ENCODE results near the gene PDE9A.

Gene PDE9A

DNA sequence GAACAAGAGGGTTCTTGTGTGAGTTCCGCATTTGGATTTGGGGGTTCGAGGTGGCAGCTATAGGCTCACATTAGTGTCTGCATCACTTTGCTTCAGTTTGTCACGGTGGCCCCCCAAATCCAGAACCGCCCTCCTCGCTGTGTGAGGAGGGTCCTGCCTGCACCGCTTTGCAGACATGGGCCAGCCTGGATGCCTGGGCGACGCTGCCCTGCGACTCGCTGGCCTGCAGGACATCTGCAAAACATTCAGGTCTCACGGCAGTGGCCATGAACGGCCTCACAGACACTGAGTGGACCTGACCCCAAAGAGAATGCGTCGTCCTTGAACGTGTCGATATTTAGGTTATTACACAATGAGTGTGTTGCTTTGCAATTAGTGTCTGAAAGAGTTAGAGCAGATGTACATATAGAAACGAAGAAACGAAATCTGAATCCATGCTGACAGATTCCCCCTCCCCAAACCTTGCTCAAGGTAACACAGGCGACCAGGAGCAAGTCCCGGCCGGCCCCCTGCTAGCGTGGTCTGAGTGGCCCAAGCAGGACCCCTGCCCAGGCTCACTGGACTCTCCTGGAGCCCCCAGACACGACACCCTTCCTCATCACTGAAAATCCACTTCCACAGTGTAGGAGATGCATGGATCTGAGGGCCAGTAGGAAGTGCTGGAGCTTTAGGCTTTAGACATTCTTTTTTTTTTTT is 20.4 kb downstream of the PDE9A start:
- DNase-seq: no peak

- DNase-seq: no peak
Observed at GRCh38 chr21:42674351-42674940, 21.0 kb downstream of the PDE9A start.

GRCh38 chr21:42675403-42675802 is 22.0 kb downstream of the PDE9A start:
- no peak for DNase-seq

DNA sequence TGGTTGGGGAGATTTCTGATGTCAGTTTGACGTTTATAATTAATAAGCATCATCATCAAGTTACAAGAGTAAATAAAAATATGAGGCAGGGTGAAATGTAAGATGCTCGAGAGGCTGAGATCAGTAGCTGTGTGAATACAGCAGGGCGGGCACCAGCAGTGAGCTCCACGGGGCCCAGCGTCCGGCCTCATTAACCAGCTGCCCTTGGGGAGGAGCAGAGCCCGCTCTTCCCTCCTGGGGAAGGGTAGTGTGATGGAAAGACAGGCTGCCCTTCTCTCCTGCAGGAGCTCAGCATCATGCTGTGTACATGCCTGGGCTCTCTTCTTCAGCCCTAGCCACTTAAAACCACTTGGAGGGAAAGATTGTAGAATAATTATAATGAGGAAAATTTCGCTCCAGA is 23.4 kb downstream of the PDE9A start:
- DNase-seq: no peak

DNA sequence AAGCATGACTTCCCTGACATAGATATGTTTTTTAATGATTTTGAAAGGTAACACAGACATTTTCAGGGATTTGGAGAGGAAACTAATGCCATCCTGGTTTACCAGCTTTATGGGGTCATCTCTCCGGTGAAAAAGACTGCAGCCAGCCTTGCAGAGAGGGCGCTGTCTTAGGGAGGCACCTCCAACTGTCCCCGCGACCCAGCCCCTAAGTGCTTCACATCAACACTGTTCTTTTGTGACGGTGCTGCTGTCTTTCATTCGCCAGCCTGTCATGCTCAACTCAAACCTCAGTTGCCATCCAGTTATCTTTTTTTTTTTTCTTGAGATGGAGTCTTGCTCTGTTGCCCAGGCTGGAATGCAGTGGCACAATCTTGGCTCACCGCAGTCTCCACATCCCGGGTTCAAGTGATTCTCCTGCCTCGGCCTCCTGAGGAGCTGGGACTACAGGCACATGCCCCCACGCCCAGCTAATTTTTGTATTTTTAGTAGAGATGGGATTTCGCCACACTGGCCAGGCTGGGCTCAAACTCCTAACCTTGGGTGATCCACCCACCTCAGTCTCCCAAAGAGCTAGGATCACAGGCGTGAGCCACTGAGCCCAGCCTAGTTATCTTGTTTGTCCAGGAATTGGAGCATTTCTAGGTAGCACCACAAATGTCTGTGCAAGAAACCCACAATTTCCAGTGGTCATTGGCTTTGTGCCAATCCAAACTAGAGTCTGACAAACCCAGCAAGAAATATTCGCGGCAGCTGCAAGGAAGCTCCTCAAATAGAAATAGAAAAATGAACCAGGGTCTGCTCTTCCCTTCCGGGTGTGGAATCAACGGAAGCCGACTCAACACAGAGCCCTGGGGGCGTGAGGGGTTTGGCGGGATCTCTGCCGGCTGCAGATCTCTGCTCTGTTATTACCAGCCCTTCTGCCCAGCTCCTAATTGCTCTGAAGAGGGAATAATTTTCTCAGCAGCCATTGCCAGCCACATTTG is 24.2 kb downstream of the PDE9A start:
- no peak for DNase-seq

DNA sequence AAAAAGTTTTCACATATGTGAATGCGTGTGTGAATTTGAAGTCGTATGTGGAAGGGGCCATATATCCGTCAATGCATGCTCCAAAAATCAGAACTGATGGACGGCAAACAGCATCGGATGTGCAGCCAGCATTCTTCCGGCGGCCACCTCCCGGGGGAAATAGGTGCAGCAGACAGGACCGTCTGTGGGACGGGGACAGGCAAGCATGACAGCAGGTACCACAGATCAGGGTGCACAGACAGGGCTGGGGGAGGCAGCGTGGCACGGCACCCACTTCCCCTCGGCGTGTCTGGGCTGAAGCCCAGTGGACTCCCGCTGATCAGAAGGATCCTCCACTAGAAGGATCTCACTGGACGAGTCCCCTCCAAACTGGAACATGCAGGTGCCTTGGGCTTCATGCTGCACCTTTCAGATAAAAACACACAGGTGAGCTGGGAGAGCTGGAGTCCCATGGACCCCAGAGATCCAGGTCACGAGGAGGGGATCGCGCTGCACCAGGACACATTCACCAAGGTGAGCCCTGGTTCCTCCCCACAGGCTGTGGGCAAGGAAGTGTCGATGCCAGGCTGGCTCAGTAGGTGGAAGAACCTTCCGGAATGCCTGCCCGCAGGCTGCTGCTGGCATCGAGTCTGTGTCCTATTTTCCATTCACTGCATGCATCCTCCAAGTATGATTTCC is 25.3 kb downstream of the PDE9A start:
- DNase-seq: no peak

DNA sequence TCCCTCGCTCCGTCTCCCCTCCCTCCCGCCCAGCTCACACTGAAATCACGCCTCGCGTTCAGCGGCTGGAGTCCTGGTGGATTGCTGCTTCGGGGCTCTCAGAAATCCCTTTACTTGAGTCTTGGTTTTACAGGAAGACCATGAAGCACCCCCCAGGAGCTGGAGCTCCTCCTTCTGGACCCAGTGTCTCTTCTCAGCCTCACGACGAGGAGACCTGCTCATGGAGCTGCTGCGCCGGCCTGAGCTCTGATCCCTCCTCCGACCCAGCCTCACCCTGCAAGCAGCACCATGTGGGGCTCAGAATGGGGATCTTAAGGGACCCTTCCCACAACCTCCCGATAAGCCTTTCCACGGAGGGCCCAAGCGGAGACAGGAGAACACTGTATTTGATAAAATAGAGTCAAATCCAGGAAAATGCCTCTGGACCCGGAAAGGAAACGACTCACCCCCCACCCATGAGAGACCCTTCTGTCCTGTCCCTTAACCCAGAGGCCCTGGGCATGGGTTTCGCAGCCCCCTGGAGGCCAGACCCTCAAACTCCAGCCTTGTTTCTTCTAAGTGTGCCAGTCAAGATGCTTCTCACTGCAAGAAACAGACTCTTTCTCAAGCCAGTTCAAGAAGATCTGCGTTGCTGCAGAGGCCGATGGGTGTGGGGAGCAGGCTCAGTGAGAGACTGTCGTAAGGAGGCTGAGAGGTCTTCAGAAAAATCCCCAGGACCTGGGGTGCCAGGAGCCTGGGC is 26.1 kb downstream of the PDE9A start:
- DNase-seq: no peak

DNA sequence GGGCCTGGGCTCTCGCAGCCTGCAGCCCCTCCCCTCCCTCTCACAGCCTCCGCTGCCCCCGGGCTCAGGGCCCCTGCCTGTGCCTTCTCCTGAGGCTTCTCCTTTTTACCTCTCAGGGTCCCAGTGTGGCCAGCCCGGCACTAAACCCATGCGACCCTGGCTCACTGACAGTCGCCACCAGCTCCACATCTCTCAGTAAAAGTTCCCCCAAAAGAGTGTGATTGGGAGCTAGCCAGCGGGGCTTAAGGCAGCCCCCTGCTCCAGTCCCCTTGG is 26.6 kb downstream of the PDE9A start:
- DNase-seq: no peak

GRCh38 chr21:42680429-42680828 is 27.0 kb downstream of the PDE9A start:
- DNase-seq: no peak

DNA sequence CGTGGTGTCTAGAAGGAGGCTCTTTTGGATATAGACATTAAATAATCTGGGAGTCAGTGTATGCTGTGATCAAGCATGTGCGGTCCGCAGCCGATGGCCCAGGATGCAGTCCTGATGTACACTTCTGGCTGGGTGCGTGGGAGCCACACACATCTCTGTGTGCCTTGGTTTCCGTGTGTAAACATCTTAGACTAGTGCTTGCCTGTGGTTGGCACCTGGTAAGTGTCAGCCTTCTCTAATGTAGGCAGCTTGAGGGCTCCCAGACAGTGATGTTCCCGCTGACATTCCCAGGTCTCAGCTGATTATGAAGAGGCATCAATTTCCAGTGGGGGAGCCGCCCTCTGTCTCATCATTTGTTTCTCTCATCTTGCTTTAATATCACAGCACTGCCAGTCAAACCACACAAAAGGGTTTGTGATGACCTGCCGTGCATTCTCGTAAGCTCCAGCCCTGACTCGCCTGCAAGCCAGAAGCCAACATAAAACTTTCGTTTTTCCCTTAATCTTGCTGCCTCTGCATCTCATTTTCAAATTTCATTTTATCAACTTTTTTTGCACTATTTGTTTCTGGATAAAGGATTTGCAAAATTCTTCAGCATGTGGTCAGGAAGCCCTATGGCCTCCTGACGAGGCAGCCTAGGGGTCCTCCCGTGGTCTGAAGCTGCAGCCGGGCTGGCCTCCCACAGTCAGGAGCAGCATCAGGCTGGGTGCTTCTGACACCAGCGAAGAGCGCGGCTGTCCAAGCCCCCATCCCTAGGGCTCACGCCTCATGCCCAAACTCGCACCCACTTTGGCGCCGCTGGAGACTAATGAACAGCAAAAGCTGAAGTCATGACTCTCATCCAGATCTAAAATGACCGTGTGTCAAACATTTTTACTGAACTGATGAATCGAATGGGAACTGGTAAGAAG is 28.1 kb downstream of the PDE9A start:
- DNase-seq: peak; percentile 36

DNA sequence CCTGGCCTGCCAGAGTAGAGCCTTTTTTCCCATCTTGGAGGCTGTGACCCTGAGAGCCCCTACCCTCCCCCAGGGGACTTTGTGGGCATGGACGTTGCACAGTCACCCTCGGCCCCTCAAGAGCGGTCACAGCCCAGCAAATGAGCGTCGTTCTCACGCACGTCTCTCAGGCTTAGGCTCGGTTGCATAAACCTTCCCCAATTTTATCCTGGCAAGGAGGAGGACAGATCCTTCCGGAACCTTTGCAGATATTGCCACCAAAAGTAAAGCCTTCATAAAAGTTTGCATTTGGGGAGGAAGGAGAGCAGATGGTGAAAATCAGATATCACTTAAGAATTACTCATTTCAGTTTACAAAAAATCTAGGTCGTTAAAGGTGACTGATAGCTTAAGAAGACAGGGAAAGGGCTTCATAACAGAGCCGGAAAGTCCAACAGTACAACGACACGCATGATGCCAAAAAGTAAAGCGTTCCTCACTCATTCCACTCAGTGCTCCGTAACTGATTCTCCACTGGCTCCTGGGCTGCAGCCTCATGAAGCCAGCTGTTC is 29.3 kb downstream of the PDE9A start:
- no peak for DNase-seq

GRCh38 chr21:42683371-42684108 is 30.1 kb downstream of the PDE9A start:
- DNase-seq: no peak

DNA sequence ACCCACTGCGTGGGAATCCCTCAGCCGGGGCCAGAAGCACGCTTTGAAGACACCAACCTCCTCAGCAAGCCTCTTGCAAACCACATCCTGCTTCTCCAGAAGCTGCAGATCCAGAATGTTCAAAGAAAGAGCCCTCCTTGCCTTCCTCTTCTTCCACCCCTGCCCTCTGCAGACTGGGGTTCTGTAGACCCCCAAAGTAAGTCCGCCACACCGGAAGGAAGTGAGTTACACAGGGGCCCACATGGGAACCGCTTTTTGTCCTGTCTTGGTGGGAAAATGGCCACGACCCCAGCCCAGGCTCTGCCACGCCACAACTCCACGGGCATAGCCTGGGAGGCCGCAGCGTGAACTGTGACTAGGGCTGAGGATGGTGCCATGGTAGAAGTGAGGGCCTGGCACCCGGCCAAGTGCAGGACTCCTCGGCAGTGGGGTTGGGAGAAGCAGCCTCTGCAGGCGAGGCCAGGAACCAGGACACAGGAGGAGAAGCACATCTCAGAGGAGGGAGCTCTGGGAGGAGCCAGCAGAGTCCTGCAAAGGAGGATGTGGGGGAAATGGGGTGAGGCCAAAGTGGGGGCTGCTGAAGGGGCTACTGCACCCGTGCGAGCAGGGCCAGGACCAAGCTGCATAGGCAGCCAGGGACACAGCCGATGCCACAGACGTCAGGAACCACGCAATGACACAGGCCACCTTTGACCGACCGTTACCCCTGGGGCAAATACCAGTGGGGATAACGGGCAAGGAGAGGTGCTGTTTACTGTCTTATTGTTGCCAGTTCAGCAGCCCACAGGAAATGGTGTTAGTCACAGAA is 30.9 kb downstream of the PDE9A start:
- peak; percentile 64 for DNase-seq

DNA sequence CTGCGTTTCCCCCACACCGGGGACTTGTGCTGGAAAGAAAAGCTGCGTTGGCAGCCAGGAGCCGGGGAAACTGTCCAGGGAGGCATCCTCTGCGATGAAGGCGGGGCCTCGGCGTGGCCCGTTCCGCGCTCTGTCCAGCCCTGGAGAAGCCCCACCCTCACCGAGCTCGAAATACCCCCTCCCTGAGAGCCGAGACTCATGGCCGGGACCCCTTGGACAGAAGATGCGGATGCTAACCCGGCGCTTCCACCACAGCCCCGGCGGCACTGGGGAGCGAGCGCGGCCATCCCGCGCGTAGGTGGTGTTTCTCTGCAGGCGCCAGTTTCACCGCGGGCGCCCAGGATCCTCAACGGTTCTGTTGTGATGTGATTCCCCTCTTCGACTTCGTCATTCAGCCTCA is 31.6 kb downstream of the PDE9A start:
- DNase-seq: peak; percentile 45

DNA sequence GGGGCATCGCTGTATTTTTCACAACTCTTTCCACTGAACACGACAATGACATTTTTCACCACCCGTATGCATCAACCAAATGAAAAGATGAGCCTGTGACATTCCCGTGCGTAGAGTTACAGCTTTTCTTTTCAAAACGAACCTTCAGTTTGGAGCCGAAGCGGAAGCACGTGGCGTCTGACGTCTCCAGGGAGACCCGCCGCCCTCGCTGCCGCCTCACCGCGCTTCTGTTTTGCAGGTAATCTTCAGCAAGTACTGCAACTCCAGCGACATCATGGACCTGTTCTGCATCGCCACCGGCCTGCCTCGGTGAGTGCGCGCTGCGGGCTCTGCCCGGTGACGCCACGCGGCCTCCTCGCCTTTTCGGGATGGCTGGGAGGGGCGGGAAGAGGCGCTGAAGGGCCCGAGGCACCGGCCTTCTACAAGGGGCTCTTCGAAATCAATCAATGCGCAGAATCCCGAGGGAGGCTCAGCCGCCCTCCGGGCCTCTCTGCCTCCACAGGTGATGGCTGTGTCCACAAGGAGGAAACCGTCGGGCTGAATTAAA is 32.6 kb downstream of the PDE9A start:
- DNase-seq: no peak

GRCh38 chr21:42687796-42688195 is 34.4 kb downstream of the PDE9A start:
- no peak for DNase-seq

- DNase-seq: no peak
Observed at GRCh38 chr21:42688226-42688840, 34.9 kb downstream of the PDE9A start.

DNA sequence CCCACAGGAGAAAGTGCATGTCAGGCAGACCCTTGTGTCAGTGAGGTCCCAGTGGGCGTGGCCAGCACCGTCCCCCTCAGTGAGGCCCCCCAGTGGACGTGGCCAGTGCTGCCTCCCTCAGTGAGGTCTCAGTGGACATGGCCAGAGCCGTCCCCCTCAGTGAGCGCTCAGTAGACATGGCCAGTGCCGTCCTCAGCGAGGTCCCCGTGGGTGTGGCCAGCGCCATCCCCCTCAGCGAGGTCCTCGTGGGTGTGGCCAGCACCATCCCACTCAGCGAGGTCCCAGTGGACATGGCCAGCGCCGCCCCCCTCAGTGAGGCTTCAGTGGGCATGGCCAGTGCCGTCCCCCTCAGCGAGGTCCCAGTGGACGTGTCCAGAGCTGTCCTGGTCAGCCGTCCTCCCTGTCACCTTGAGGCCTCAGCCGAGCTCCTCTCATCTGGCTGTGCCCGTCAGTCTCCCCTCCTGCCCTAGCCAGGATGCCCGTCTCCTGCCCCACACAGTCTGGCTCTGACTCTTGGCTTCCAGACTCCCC is 35.5 kb downstream of the PDE9A start:
- no peak for DNase-seq

DNA sequence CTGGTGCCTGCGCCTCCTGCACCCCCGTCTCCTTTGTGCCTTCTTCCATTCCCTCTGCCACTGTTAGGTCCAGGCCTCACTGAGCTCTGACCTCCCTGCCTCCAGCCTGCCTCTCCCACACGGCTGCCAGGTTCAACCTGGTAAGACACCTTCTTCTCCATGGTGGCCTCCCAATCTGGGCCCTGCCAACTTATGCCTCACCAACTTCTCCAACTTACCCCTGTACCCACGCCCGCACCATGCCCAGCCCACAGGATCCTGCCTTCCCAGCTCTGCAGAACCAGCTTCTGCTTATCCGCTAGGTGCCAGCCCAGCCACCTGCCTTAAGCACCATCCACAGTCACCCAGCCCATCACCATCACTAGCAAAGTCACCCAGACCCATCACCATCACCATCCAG is 37.2 kb downstream of the PDE9A start:
- DNase-seq: no peak

Measured in stimulated activated CD8-positive, alpha-beta memory T cell treated with anti-CD3 and anti-CD28 coated beads, Interleukin-4, amount 100 ng/mL, for 48 hours (primary cell).